Measurements from ENCODE around the gene ZNF536.

Gene ZNF536

GRCh38 chr19:30334841-30335240 lies 37.3 kb upstream of the ZNF536 start:
- Histone ChIP-seq H3K27me3 (no peaks in the 10 kb centered on the region), H3K4me1 (no peaks in the 10 kb centered on the region), H3K4me3 (ENCODE audit: low read depth, low read length) (no peak overlapping the region), H3K9me3 (no peaks in the 10 kb centered on the region), H3K36me3 (no peaks in the 10 kb centered on the region)
- no peak for TF ChIP-seq CTCF (IDR thresholded peaks at IDR 0.05; ENCODE audit: low read depth, low read length)
- no peak for DNase-seq

GRCh38 chr19:30335306-30335886 lies 36.8 kb upstream of the ZNF536 start:
- Histone ChIP-seq H3K9me3 (no peaks in the 10 kb centered on the region), H3K4me1 (peaks cover 5% of the 10 kb centered on the region), H3K27me3 (no peaks in the 10 kb centered on the region), H3K4me3 (ENCODE audit: low read depth, low read length) (no peak overlapping the region), H3K36me3 (no peaks in the 10 kb centered on the region)
- no peak for TF ChIP-seq CTCF (IDR thresholded peaks at IDR 0.05; ENCODE audit: low read depth, low read length)
- DNase-seq: no peak

DNA sequence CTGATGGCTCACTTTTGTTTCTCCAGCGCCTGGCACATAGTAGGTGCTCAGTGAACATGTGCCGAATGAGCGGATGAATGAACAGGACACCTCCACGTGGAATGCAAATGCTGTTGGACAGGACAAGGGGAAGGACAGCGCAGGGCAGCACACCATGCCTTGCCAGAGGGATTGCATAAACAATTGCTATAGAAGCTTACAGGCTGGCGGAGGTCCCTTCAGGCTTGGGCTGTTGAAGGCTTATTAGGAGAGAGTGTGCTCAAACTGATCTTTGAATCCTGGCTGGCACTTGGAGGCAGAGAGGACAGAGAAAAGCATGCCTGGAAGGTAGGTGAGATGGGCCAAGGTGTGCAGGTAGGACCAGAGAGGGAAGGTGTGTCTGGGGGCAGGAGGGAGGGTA lies 35.9 kb upstream of the ZNF536 start:
- TF ChIP-seq CTCF (IDR thresholded peaks at IDR 0.05; ENCODE audit: low read depth, low read length): no peak
- no peak for DNase-seq
- Histone ChIP-seq H3K4me3 (ENCODE audit: low read depth, low read length) (no peak overlapping the region), H3K27me3 (no peaks in the 10 kb centered on the region), H3K36me3 (no peaks in the 10 kb centered on the region), H3K9me3 (no peaks in the 10 kb centered on the region), H3K4me1 (peaks cover 12% of the 10 kb centered on the region)

DNA sequence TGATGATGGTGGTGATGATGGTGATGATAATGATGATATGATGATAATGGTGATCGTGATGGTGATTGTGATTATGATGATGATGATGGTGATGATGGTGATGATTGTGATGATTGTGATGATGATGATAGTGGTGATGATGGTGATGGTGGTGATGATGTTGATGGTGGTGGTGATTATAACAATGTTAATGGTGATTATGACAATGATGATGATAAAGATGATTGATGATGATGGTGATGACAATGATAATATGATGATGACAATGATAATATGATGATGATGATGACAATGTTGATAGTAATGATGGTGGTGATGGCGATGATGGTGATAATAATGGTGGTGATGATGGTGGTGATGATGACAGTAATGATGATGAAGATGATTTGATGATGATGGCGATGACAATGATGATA lies 34.1 kb upstream of the ZNF536 start:
- no peak for DNase-seq
- H3K27me3 ChIP-seq: no peaks in the 10 kb centered on the region

GRCh38 chr19:30338878-30339623 lies 33.1 kb upstream of the ZNF536 start:
- TF ChIP-seq CTCF (IDR thresholded peaks at IDR 0.05; ENCODE audit: low read depth, low read length): no peak
- DNase-seq: no peak
- Histone ChIP-seq H3K4me1 (peaks cover 19% of the 10 kb centered on the region), H3K27me3 (no peaks in the 10 kb centered on the region), H3K9me3 (no peaks in the 10 kb centered on the region), H3K36me3 (no peaks in the 10 kb centered on the region), H3K4me3 (ENCODE audit: low read depth, low read length) (no peak overlapping the region)

More for the DNA sequence above, 34.1 kb upstream of the ZNF536 start:
- H3K4me3 ChIP-seq (ENCODE audit: low read depth, low read length): no peak overlapping the region
- H3K9me3 ChIP-seq: no peaks in the 10 kb centered on the region
- no peaks in the 10 kb centered on the region for H3K36me3 ChIP-seq
- no peak for TF ChIP-seq CTCF (IDR thresholded peaks at IDR 0.05; ENCODE audit: low read depth, low read length)
- peaks cover 16% of the 10 kb centered on the region for H3K4me1 ChIP-seq
